Ovary (tissue), 9 donors: Measurements from ENCODE around the gene LTO1. TPM values are rescaled to one million over a fixed set of nuclear protein-coding genes. Genes with fewer than 3 reads are reported as not detected.

Experiments
- DNase-seq, 5 donors: peaks; one replicate each; pipeline ENCODE4 v3.0.0-alpha.2; 2019 to 2020
- H3K27ac ChIP-seq, 2 donors: fragments of 200-600 bp; one replicate each; pipeline versions ENCODE4 v1.5.1 to v1.8.0; 2019 to 2022
- H3K27me3 ChIP-seq: fragments of 200-600 bp; one replicate; pipeline ENCODE4 v1.8.0; 2022
- H3K36me3 ChIP-seq: fragments of 200-600 bp; sonication (generic); one replicate; pipeline ENCODE4 v1.5.1; 2019
- H3K4me1 ChIP-seq: one replicate; pipeline ENCODE4 v1.8.1; 2013; ENCODE audit warnings: mild to moderate bottlenecking, moderate library complexity; ENCODE audit not compliant: insufficient read depth
- H3K4me3 ChIP-seq: fragments of 200-600 bp; sonication (generic); one replicate; pipeline ENCODE4 v1.5.1; 2017
- H3K9me3 ChIP-seq, 2 donors: fragments of 200-600 bp in 1 of 2; sonication (generic) in 1 of 2; one replicate each; pipeline versions ENCODE4 v1.5.1 to v1.8.1; 2013 to 2019; ENCODE audit warnings: mild to moderate bottlenecking in 1 of 2, moderate library complexity in 1 of 2
- EP300 ChIP-seq: sonication (generic); formaldehyde crosslinking; IDR thresholded peaks from one replicate; pipeline ENCODE4 v1.6.1; 2017; ENCODE audit warnings: antibody characterized with exemption
- POLR2A ChIP-seq: fragments of 450-650 bp; IDR thresholded peaks from one replicate; pipeline ENCODE4 v1.6.1; 2017; ENCODE audit warnings: antibody characterized with exemption, mild to moderate bottlenecking, moderate library complexity
- WGBS, 3 donors: extraction: QIAGEN DNeasy Blood & Tissue Kit in 1 of 3; methylation state at CpG; one replicate each; pipeline versions ENCODE4 v1.1.5 to v1.1.7; 2013 to 2017; 5-methylcytosine and 5-hydroxymethylcytosine counted together
- intact Hi-C, 4 donors: fragments of 100-400 bp; cut with DNase I; formaldehyde crosslinking; loops; one replicate each; pipeline versions ENCODE4 v1.11.0 to v1.15.1; 2022 to 2023
- polyA plus RNA-seq, 2 donors: library from polyadenylated mRNA; stranded (reverse); fragments of 200-250 nt in 1 of 2; fragments of 350-450 nt in 1 of 2; fragmentation: Illumina TruSeq in 1 of 2; extraction: RNeasy Lipid Tissue Mini Kit (QIAGEN cat#74804) in 1 of 2; gene quantifications; one replicate each; pipeline ENCODE4 v1.2.3, GENCODE V29; 2013 to 2014
- total RNA-seq, 7 donors: library from RNA; depleted of rRNA in 2 of 7; stranded (reverse); fragments of >200 nt in 2 of 7; fragmentation: NEBNext Ultra II Directional in 3 of 7; extraction: Animal tissue kit (Norgen Biotek cat#: 25700) in 3 of 7; gene quantifications; one replicate each; pipeline versions ENCODE4 v1.1.0 to v1.2.4, GENCODE V29; 2016 to 2023
- TF ChIP-seq, protein P1 (sequence below), 3 donors: fragments of 450-650 bp in 2 of 3; fragments of 200-600 bp in 1 of 3; IDR thresholded peaks; one replicate each; pipeline versions ENCODE4 v1.5.1 to v1.8.0; 2016 to 2022; ENCODE audit warnings: antibody characterized with exemption in 3 of 3, mild to moderate bottlenecking in 1 of 3
- donor health status: DM: no; HTN: no; CAD: no; lungs with moderate emphysema.
- donor health status: DM: no; HTN: no; CAD: no.
- donor health status: Bipolar disorder and iron deficiency.
- donor health status: DM: yes; HTN: yes; CAD: no.
- donor health status: DM: no; HTN: no; CAD: no.
- donor health status: DM: yes; HTN: yes; CAD: no.

Gene LTO1
- total and polyA plus RNA-seq, 9 donors: 13.4 to 29.9 (median 19.8) TPM

DNA sequence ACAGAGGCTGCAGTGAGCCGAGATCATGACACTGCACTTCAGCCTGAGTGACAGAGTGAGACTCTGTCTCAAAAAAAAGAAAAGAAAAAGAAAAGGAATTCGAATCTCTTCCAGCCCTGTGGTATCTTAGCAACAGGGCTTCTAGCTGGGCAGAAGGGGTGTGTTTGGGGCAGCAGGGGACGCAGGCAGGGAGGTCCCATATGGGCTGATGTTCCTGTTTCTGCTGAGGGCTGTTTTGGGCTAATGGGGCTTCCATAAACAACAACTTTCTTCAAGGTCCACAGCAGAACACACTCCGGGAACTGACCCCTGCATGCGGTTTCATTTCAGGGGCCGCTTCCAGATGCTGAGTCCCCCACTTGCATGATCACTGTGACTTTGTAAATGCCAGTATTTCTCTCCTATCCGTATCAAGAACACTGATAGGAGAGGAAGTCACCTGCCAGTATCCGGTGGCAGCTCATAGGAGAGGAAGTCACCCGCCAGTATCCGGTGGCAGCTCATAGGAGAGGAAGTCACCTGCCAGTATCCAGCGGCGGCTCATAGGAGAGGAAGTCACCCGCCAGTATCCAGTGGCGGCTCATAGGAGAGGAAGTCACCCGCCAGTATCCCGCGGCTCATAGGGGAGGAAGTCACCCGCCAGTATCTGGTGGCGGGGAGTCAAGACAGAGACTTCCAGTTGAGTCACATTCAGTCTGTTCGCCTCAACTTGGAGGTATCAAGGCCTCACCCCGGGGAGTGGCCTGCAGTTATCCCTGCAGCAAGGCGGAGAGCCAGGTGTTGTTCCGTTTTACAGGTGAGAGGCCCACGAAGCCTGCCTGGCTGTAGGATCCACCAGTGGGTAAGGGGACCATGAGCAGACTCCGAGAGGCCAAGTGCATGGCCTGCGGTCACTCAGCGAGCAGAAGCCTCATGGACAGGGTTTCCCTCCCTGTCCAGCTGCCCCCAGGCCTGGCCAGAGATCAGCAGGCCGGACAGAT, 37.0 kb upstream of the LTO1 start:
- Histone ChIP-seq H3K27ac (no peak overlapping the region), H3K4me1 (no peaks in the 10 kb centered on the region), H3K36me3 (no peaks in the 10 kb centered on the region), H3K27me3 (no peaks in the 10 kb centered on the region), H3K9me3 (no peaks in the 10 kb centered on the region), H3K4me3 (no peak overlapping the region)
- no peak for DNase-seq
- 74 to 79% (median 74%) methylated on average over 28 of the region's 28 CpGs for WGBS, 3 donors
- intact Hi-C loops: no loop called here
- TF ChIP-seq POLR2A: no peak
- TF ChIP-seq EP300: no peak
- TF ChIP-seq, protein P1, sequence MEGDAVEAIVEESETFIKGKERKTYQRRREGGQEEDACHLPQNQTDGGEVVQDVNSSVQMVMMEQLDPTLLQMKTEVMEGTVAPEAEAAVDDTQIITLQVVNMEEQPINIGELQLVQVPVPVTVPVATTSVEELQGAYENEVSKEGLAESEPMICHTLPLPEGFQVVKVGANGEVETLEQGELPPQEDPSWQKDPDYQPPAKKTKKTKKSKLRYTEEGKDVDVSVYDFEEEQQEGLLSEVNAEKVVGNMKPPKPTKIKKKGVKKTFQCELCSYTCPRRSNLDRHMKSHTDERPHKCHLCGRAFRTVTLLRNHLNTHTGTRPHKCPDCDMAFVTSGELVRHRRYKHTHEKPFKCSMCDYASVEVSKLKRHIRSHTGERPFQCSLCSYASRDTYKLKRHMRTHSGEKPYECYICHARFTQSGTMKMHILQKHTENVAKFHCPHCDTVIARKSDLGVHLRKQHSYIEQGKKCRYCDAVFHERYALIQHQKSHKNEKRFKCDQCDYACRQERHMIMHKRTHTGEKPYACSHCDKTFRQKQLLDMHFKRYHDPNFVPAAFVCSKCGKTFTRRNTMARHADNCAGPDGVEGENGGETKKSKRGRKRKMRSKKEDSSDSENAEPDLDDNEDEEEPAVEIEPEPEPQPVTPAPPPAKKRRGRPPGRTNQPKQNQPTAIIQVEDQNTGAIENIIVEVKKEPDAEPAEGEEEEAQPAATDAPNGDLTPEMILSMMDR (IDR thresholded peaks at IDR 0.05): no peak

DNA sequence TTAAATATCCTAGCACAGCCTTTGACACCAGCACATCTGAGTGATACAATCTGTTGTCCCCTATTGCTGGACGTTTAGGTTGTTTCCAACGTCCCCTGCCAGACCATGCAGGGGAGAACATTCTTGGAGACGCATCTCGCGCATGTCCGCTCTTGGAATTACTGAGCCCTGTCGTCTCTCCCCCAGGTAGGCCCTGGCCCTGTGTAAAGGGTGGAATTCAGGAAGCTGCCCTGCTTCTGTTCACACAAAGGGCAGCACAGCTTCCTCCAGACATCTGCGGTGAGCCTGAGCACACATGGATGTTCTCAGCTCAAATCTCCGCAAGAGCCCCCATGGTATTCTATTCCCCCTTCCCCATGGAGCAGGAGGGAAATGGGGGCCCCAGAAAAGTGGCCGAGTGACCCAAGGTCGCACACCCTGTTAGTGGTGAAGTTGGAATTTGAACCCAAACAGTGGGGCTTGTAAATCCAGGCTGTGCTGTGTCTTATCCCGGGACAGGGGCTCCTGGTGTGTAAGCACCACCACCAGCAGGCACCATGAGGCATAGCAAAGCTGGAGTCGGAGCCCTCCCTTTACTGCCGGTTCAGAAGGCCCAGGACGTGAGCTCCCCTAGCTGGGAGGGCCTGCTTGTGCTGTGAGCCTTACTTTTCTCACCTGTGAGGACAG, 33.7 kb upstream of the LTO1 start:
- 47 to 52% (median 49%) methylated on average over 15 of the region's 15 CpGs for WGBS, 3 donors
- intact Hi-C loops: loop anchor here in 2 of 4 donors (10.0 kb wide), 1 partner anchor 176 kb away; no protein-coding TSS in a partner anchor
- Histone ChIP-seq H3K36me3 (no peaks in the 10 kb centered on the region), H3K9me3 (no peaks in the 10 kb centered on the region), H3K27me3 (no peaks in the 10 kb centered on the region), H3K27ac (no peak overlapping the region), H3K4me1 (no peaks in the 10 kb centered on the region), H3K4me3 (no peak overlapping the region)
- TF ChIP-seq POLR2A (no peak), EP300 (no peak)
- TF ChIP-seq, protein P1 (IDR thresholded peaks at IDR 0.05): no peak
- DNase-seq: no peak

DNA sequence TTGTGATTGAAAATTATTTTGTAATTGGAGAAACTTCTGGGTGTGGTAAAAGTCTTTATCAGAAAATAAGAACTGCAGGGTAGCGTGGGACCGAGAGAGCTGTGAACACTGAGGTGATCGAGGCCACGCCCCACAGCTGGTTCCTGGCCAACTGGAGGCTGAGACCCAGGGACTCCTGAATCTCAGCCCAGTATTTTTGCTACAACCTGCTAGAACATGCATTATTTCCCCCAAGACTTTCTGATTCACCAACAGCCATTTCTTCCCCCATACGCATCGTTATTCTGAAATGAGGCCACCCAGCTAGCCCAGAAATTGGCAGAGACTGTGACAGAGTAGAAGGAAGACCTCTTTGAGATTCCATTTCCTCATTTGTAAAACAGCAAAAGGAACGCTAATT, 32.0 kb upstream of the LTO1 start:
- WGBS, 3 donors: 18 to 28% (median 27%) methylated on average over 7 of the region's 7 CpGs
- intact Hi-C loops: loop anchor here in 2 of 4 donors (10.0 kb wide), 1 partner anchor 178 kb away; no protein-coding TSS in a partner anchor

More for the DNA sequence above, 32.0 kb upstream of the LTO1 start:
- Histone ChIP-seq H3K9me3 (no peaks in the 10 kb centered on the region), H3K27ac (no peak overlapping the region), H3K27me3 (no peaks in the 10 kb centered on the region), H3K4me3 (no peak overlapping the region), H3K4me1 (no peaks in the 10 kb centered on the region), H3K36me3 (no peaks in the 10 kb centered on the region)
- no peak for DNase-seq
- TF ChIP-seq, protein P1 (IDR thresholded peaks at IDR 0.05): no peak
- no peak for TF ChIP-seq EP300
- TF ChIP-seq POLR2A: no peak
